ENCODE results near the gene PTPRM.

Gene PTPRM

GRCh38 chr18:7666195-7666776, 99.2 kb downstream of the PTPRM start:
- Histone ChIP-seq H3K79me2 (ENCODE audit: control insufficient read depth, low read length) (no peaks in the 10 kb centered on the region), H4K20me1 (ENCODE audit: control insufficient read depth, insufficient read depth, low read depth, low read length) (no peaks in the 10 kb centered on the region), H3F3A (ENCODE audit: control insufficient read depth, insufficient read depth) (no peaks in the 10 kb centered on the region), H3K9me2 (replicated peaks; ENCODE audit: control insufficient read depth, low read length) (no peaks in the 10 kb centered on the region), H3K4me2 (ENCODE audit: low read length) (no peak overlapping the region), H3K27ac (ENCODE audit: low read depth, low read length) (no peak overlapping the region), H3K36me3 (ENCODE audit: control insufficient read depth, low read length) (no peaks in the 10 kb centered on the region), H3K4me1 (ENCODE audit: control insufficient read depth, low read length) (no peaks in the 10 kb centered on the region), H3K9me3 (ENCODE audit: control insufficient read depth, insufficient read depth, low read length) (no peaks in the 10 kb centered on the region), H3K27me3 (ENCODE audit: control insufficient read depth, low read length) (no peaks in the 10 kb centered on the region), H3K4me3 (ENCODE audit: low read length) (no peak overlapping the region)
- TF ChIP-seq, protein P1, sequence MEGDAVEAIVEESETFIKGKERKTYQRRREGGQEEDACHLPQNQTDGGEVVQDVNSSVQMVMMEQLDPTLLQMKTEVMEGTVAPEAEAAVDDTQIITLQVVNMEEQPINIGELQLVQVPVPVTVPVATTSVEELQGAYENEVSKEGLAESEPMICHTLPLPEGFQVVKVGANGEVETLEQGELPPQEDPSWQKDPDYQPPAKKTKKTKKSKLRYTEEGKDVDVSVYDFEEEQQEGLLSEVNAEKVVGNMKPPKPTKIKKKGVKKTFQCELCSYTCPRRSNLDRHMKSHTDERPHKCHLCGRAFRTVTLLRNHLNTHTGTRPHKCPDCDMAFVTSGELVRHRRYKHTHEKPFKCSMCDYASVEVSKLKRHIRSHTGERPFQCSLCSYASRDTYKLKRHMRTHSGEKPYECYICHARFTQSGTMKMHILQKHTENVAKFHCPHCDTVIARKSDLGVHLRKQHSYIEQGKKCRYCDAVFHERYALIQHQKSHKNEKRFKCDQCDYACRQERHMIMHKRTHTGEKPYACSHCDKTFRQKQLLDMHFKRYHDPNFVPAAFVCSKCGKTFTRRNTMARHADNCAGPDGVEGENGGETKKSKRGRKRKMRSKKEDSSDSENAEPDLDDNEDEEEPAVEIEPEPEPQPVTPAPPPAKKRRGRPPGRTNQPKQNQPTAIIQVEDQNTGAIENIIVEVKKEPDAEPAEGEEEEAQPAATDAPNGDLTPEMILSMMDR (IDR thresholded peaks at IDR 0.05; ENCODE audit: low read depth, low read length, poor library complexity, severe bottlenecking) = no peak
- TF ChIP-seq EZH2phosphoT487 (IDR thresholded peaks at IDR 0.05; ENCODE audit: borderline replicate concordance, low read length) = no peak

DNA sequence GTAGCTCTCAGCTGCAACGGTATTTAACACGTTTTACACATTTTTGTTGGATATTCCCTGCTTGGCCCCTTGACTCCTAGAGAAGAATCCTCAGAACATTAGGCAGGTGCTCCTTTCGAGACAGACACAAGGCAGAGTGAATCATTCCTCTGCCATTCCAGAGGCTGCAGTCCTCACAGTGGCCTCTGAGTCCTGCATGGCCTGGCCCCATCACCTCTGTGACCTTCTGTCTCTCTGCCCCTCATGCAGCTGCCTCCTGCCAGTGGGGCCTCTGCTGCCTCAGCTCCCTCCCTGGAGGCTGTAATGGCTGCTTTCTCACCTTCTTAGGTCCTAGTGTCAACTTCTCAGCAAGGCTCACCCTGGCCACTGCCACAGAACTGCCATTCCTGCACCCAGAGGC, 101.3 kb downstream of the PTPRM start:
- no peaks in the 10 kb centered on the region for H3K4me1 ChIP-seq (ENCODE audit: control insufficient read depth, low read length)
- no peak overlapping the region for H3K4me3 ChIP-seq (ENCODE audit: low read length)
- no peaks in the 10 kb centered on the region for H3F3A ChIP-seq (ENCODE audit: control insufficient read depth, insufficient read depth)
- no peaks in the 10 kb centered on the region for H3K79me2 ChIP-seq (ENCODE audit: control insufficient read depth, low read length)
- H4K20me1 ChIP-seq (ENCODE audit: control insufficient read depth, insufficient read depth, low read depth, low read length) = no peaks in the 10 kb centered on the region
- H3K27ac ChIP-seq (ENCODE audit: low read depth, low read length) = no peak overlapping the region
- H3K9me3 ChIP-seq (ENCODE audit: control insufficient read depth, insufficient read depth, low read length) = no peaks in the 10 kb centered on the region
- H3K36me3 ChIP-seq (ENCODE audit: control insufficient read depth, low read length) = no peaks in the 10 kb centered on the region
- no peaks in the 10 kb centered on the region for H3K27me3 ChIP-seq (ENCODE audit: control insufficient read depth, low read length)
- H3K4me2 ChIP-seq (ENCODE audit: low read length) = no peak overlapping the region
- no peaks in the 10 kb centered on the region for H3K9me2 ChIP-seq (replicated peaks; ENCODE audit: control insufficient read depth, low read length)
- no peak for TF ChIP-seq EZH2phosphoT487 (IDR thresholded peaks at IDR 0.05; ENCODE audit: borderline replicate concordance, low read length)
- TF ChIP-seq, protein P1 (IDR thresholded peaks at IDR 0.05; ENCODE audit: low read depth, low read length, poor library complexity, severe bottlenecking) = no peak

GRCh38 chr18:7669361-7669760, 102.2 kb downstream of the PTPRM start:
- H3K9me3 ChIP-seq (ENCODE audit: control insufficient read depth, insufficient read depth, low read length) = no peaks in the 10 kb centered on the region
- no peaks in the 10 kb centered on the region for H3K79me2 ChIP-seq (ENCODE audit: control insufficient read depth, low read length)
- no peaks in the 10 kb centered on the region for H3K36me3 ChIP-seq (ENCODE audit: control insufficient read depth, low read length)
- H3K4me1 ChIP-seq (ENCODE audit: control insufficient read depth, low read length) = no peaks in the 10 kb centered on the region
- H4K20me1 ChIP-seq (ENCODE audit: control insufficient read depth, insufficient read depth, low read depth, low read length) = no peaks in the 10 kb centered on the region
- H3K4me3 ChIP-seq (ENCODE audit: low read length) = no peak overlapping the region
- no peaks in the 10 kb centered on the region for H3F3A ChIP-seq (ENCODE audit: control insufficient read depth, insufficient read depth)
- no peaks in the 10 kb centered on the region for H3K9me2 ChIP-seq (replicated peaks; ENCODE audit: control insufficient read depth, low read length)
- TF ChIP-seq EZH2phosphoT487 (IDR thresholded peaks at IDR 0.05; ENCODE audit: borderline replicate concordance, low read length) = no peak
- TF ChIP-seq, protein P1 (IDR thresholded peaks at IDR 0.05; ENCODE audit: low read depth, low read length, poor library complexity, severe bottlenecking) = no peak
- H3K27me3 ChIP-seq (ENCODE audit: control insufficient read depth, low read length) = no peaks in the 10 kb centered on the region
- no peak overlapping the region for H3K27ac ChIP-seq (ENCODE audit: low read depth, low read length)
- no peak overlapping the region for H3K4me2 ChIP-seq (ENCODE audit: low read length)
